ENCODE measurements around the gene DCAF12.
"Not testable (repeated sequence)": the region's sequence is repeated elsewhere in the genome, so short reads cannot be mapped to it uniquely, and the experiment has no call there.

GRCh38 chr9:34038851-34039250 is 87.6 kb downstream of the DCAF12 start:
- TF ChIP-seq POLR2A (IDR thresholded peaks at IDR 0.05; ENCODE audit: low read length); CTCF (IDR thresholded peaks at IDR 0.05); HDAC2 (IDR thresholded peaks at IDR 0.05): not testable (repeated sequence)
